GM15510 (cell line): ENCODE data around the gene NFKB1.

Experiments
- POLR2A ChIP-seq: IDR thresholded peaks from 3 replicates; pipeline ENCODE4 v1.6.1; 2011; ENCODE audit warnings: borderline replicate concordance; ENCODE audit not compliant: insufficient read length; ENCODE audit errors: extremely low read depth

Gene NFKB1

GRCh38 chr4:102483120-102483519 lies 18.0 kb upstream of the NFKB1 start:
- TF ChIP-seq POLR2A: no peak

- TF ChIP-seq POLR2A: no peak
Observed at GRCh38 chr4:102492531-102493241, 8.5 kb upstream of the NFKB1 start.

- TF ChIP-seq POLR2A: no peak
Observed at GRCh38 chr4:102493257-102493656, 7.9 kb upstream of the NFKB1 start.

GRCh38 chr4:102493794-102494193 lies 7.4 kb upstream of the NFKB1 start:
- no peak for TF ChIP-seq POLR2A

DNA sequence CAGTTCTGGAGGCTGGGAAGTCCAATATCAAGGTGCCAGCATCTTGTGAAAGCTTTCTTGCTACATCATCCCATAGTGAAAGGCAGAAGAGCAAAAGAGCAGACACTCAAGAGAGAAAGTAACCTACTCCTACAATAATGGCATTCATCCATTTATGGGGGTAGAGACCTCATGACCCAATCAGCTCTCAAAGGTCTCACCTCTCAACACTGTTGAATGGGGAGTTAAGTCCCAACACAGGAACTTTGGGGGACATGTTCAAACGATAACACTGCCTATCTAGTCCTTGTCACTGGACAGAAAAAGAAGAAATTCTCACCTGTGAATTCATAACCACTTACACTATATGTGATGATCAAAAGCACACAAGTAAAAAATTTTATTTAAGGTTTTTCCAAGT lies 6.6 kb upstream of the NFKB1 start:
- TF ChIP-seq POLR2A: no peak

DNA sequence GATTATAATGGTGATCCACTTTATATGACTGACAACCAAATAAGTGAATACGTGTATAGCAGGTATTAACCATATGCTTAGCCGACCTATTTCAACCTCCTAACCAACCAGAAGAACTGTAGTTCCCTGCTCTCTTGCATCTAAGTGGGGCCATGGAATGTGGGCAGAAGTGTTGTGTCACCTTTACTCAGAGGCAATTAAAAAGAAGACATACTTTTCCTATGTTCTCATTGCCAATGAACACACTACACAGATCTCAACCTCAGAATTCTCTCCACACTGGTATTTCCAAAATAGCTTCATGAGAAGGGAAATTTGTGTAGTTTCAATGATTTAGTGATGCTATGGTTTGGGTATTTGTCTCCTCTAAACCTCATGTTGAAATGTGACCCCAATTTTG lies 3.2 kb upstream of the NFKB1 start:
- TF ChIP-seq POLR2A: no peak

- TF ChIP-seq POLR2A: no peak
Observed at GRCh38 chr4:102500352-102500695, 835 bp upstream of the NFKB1 start.

- TF ChIP-seq POLR2A: no peak
Observed at GRCh38 chr4:102501447-102501696, 213 bp downstream of the NFKB1 start.

DNA sequence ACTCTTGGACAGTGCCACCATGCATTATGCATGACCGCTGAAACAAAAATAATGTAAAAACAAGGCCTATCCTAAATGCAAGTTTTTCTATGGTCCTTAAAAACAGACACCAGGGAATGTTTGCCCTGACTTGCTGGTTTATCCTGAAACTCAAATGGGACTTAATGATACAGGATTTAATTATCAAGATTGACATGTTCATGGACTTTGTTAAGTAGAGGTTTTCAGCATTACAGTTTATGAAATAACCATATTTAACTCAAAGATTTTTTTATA lies 1.3 kb downstream of the NFKB1 start:
- TF ChIP-seq POLR2A: no peak

DNA sequence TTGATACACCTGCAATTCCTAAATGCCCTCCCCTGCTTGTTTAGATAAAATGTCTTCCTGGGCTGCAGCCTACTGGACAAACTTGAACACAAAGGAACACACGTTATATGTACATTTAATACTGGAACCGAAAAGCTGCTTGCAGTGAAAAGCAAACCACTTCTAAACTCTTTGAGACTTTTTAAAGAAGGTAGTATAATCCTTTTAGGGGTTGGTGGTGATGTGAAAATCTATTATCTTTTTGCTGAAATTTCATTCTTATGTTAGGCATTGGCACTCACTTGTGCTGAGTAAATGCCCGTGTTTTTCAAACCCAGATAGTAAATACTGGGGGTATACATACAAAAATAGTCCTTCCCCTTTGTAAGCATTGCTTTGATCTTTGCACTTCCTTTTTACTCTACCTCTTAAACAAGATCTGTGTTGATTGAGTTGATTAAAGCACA lies 2.2 kb downstream of the NFKB1 start:
- no peak for TF ChIP-seq POLR2A

DNA sequence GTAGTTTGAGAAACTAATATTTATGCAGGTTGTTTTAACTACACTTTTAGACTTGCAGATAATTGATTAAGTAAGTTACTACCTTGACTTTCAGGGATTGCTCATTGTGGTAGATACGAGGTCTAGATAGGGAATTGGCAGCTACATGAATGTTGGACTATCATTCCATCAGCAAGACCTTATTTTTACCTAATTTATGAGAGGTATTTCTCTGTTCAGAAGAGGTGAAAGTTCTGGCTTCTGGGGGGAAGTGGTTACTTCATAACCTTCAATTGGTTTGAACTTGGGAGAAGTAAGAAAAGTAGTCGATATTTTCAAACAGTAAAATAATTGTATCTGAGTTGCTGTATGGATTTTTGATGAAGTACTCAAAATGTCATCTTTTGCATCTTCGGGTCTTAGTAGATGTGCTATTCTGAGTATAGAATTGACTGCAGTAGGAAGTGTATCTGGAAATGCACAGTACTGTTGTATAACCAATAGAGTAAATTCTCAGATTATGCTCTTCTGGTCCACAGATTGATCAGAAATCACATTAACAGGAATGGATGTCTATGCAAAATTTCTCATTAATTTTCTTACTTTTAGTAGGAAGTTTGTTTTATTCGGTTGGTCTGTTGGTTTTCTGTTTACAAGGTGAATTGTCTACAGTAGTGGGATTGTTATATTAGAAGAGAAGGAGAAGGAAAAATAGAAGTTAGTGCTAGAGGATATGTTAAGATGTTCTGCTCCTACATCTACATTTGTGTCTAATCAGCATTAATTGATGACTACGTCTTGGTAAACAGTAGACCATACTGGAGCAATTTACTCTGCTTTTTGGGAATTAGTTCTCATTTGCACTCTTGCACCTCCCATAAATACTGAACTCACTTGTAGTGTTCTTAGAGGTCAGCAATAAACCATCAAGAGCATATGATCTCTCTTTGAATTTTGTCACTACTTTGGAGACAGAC lies 3.0 kb downstream of the NFKB1 start:
- TF ChIP-seq POLR2A: no peak

DNA sequence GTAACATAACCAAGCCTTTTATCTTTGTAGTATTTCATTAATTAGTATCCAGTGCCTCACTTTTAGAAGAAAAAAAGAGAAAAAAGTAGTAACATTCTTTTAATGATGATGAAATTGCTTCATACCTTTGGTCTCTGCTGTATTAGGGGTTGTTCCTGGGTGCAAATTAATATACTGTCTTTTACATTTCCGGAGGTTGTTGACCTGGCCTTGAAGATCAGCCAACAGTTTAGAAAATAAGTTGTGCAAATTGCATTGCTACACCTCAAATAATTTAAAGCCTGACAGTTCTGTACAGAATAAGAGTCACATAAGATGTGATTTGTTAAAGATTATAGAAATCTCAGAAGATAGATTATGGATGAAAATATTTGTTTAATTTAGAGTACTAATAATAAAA lies 3.8 kb downstream of the NFKB1 start:
- TF ChIP-seq POLR2A: no peak

DNA sequence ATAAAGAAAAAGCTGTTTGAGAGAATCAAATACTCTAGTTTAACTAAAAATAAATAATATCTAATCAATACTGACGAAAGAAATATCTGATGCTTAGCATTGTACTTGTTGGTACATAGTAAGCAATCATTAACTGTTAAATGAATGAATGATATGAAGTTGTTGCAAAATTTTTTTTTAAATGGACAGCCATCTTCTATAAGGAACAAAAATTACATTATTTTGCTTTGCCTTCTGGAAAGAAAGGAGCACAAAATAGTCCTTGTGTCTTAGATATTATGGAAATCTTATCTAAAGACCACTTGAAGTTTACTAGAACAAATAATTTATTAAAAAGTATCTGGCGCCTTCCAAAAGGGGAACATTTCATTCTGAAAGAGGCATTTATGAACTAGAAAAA lies 4.5 kb downstream of the NFKB1 start:
- no peak for TF ChIP-seq POLR2A

DNA sequence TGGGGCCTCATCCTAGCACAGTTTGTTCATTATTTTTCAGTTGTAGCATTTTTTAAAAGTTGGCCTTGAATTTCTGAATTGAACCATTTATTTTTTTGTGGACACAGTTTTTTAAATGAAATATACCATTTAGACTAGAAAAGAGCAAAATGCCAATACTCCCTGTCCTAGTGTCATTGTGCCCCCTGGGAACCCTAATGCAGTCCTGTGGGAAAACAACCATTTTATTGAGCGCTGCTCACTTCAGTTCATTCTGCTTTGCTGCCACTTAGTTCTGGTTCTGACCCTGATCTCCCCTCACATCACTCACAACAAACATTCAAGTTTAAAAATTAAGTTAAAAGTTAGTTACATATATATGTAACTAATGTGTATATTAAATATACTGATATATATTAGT lies 5.4 kb downstream of the NFKB1 start:
- TF ChIP-seq POLR2A: no peak

DNA sequence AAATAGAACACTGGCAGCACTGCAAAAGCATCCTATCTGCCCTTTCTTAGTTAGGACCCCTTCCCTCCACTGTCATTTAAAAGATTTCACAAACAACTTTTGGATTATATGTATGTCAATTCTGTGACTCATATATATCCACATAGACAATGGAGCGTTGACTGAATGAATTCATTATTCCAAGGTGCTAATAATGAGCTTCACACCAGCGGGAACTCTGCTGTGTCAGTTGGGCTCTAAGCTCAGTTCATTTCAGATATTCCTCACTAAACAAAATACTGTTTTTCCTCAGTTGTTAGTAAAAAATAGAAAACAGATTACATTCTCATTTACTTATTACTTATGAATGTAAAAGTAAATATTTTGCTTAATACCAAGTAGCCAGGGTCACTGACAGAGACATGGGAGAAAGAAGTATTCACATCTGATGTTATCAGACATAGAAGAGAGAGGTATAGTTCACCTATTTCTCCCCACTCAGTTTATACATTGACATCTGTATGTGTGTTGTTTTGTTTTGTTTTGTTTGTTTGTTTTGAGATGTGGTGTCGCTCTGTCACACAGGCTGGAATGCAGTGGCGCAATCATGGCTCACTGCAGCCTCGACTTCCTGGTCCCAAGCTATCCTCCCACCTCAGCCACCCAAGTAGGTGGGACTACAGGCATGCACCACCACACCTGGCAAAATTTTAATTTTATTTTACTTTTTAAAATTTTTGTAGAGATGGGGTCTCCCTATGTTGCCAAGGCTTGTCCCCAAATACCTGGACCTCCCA lies 10.9 kb downstream of the NFKB1 start:
- no peak for TF ChIP-seq POLR2A
